Activated CD8-positive, alpha-beta memory T cell treated with anti-CD3 and anti-CD28 coated beads, Interleukin-2, amount 50 U/mL, for 1 hour (primary cell): ENCODE results near the gene AUTS2.

Experiments
- DNase-seq: peaks from one replicate; pipeline ENCODE4 v3.0.0-alpha.2; 2020; ENCODE audit errors: extremely low read depth

The AUTS2 gene

DNA sequence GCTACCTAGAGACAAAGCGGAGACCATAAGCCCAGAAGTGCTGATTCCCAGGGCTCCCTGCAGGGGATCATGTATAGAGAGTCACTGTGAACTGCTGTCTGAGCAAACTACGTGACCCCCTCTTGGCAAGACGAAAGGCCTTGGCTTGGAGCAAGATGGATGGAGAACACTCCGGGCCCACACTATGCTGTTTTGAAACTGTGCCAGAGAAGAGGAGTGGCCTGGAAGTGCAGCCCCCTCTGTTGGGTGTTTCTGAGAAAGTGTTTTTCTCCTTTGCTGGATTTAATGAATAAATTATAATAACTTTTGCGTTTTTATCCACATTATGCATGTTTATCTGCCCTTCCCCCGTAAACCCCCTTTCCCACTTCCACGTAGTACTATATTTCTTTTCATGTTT, 894.4 kb downstream of the AUTS2 start:
- no peak for DNase-seq

DNA sequence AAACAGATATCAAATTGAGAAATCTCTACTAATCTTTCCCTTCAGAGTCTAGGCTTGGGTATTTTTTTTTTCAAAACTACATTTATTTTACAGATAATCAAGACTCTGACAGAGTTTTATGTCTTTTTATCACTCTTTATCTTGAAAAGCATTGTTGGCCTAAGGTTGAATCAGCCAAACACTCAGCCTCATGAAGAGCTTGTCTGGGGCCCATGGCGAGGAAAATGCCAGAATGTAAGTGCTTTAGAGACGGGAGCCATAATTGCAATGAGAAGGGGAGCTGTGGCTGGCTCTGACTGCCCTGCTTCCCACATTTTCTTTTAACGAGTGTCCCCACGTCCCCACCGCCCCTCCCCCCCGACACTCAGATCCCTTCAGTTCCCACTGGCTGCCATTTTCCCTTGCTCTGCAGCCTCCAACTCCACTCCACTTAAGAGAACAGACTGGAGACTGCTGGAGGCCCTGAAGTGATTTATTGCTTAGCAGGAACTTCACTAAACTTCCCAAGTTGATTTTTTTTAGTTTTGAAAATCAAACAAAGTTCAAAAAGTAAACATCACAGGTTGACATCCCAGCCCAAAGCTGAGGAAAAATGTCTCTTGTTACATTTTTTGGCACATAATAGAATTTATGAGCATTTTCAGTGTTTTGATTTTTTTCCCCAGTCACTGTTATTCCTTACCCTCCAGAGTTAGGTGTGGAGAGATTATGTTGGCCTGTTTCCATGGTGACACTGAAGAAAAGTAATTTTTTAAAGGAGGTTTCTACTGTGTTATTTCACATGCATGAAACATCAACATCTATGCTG, 896.2 kb downstream of the AUTS2 start:
- no peak for DNase-seq

DNA sequence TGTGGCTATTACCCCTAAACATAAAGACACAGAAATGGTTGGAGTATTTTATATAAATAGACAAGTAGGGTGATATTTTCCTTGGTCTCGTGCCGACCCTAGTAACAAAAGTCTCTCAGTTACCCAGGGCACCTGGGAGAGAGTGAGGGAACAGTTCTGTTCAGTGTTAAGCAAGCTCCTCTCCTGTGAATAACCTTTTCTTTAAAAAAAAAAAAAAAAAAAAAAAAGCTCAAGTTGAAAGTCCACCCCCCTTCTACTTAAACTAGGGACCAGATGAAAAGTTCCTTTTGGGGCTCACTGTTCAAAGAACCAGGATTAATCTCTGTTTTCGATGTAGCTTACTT, 896.7 kb downstream of the AUTS2 start:
- DNase-seq: no peak

DNA sequence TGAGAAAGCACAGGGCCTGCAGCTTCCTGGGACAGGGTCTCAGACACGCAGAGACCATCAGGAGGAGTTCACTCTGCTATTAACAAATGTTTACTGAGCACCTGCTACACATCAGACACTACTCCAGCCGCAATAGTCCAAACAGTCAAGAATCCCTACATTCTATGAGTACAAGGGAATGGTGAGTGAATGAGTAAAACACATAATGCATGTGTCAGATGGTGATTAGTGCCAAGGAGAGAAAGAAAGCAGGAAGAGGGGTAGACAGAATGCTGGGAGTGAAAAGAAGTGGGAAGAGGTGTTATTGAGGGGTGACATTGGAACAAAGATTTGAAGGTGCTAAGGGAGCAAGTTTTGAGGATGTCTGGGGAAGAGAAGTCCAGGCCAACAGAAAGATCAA, 899.5 kb downstream of the AUTS2 start:
- DNase-seq: no peak

DNA sequence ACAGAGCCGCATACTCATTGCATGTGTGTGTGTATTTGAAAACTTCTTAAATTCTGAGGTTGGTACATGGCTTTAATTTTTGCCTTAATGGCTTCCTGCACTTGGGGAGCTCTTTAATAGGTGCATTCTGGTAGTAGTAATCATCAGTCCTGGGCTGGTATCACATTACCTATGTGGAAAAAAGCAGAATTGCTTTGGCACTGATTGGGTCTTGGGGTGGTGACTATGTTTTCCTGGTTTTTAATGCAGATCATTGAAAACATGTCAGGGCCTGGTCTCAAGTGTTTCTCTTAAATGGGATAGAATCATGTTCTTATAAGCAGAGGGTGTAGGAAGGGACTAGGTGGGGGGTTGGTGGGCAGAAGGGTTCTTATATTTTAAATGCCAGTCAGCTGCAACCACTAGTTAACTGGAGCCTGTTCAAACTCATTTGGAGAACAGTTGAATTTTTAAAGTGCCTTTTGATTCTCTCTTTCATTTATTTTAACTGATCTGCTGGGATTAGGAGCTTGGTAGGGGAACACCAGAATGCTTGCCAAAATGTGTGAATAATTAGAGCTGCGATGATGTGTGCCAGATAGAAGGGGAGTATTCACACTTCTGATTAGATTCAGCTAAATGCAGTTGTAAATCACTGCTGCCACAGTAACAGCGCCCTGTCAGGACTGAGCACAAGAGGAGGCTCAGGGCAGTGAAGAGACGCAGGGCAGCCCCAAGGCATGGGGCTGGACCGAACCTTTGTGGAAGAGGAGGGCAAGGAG, 900.1 kb downstream of the AUTS2 start:
- no peak for DNase-seq

DNA sequence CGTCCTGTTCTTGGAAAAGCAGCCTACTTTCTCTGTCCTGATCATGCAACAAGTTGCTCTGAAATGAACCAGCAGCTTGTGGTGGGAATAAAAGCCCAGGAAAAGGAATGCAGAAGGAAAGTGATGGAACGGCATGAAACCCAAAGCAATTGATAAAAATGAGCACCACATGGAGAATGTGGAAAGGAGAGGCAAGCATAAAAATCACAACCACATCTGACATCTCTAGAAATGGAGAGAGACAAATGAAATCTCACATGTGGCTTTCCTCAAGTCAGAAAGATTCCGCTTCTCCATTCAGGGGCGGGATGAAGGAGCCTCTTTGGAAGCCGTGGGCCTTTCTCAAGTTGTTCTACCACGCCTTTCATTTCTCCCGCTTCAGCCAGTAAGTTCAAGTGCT, 902.0 kb downstream of the AUTS2 start:
- DNase-seq: no peak

DNA sequence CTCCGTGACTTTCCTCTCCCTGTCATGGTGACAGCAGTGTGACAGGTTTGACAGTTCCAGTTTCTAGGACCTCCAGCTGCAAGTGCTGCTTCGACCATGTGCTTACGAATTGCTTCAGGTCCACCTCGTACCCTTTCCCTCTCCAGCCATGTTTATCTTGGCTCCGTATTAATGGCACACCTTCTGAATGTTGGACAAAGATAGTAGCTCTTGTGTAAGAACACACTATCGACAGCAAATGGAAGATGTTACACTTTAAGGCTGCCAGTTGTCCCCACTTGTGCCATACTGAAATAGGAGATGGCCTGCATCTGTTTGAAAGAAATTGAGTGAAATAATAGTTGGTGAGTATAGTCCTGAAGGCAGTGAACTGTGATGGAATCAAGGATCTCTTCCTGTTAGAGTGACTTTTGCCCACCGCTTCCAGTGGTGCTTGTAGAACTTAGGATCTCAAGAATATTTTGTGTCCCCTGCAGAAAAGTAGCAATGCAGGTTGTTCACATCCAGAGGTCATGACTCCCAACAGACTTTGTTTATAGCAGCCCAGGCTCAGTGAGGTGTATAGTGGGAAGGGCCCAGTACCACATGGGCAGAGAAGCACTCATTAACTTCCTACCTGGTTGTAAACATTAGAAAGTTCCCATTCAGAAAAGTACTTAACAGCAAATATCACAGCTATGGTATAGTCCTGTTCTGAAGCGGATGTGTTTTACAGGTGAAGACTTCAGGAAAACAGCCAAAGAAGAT, 904.0 kb downstream of the AUTS2 start:
- DNase-seq: no peak

DNA sequence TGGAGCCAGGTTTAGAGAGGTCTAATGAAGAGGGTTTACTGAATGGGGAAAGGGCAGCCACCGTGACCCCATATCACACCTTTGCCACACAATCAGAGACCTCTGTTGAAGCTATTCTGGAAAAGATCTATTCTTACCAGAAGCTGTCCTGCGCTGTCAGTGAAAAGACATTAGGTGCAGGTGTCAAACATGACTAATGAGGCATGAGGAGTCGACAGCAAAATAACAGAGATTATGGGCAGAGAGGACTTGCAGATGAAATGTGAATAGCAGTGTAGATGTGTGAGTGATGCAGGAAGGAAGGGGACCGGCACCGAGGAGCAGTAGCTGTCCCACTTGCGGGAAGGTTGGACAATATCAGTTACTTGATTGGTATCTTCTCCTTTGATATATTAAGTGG, 906.0 kb downstream of the AUTS2 start:
- no peak for DNase-seq

DNA sequence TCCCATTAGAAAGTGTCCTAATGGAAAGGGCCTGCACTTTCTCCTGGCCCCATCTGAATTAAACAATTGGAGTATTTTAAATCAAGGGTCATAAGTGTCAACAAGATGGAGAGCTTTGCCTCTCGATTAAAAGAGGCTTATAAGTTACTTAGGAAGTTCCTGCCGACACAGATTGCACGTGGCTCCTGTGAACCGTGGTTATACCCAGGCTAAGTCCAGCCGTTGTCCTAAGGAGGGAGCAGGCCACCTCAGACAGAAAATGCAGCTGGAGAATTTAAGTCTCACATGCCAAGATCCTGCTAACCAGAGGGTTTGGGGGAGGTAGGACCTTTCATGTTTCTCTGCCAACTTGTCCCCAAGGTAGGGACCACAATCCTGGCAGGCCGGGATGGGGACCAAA, 907.2 kb downstream of the AUTS2 start:
- no peak for DNase-seq

DNA sequence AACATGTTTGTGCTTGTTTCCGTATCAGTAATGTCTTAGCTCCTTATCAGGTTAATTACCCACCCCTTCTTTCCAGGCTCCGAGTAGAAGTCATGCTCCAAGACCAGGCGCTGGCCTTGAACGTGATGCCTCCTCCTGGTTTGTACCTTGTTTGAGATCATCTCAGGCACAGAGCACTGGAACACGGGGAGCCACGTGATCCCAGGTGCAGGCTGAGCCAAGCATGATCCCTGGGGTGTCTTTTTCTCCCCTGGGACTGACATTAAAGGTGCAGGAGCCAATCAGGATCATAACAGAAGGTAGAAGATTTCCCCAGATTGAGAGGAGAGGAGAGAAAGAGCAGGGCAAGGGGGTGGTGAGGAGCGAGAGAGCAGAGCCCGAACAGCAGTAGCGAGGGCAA, 907.6 kb downstream of the AUTS2 start:
- no peak for DNase-seq

DNA sequence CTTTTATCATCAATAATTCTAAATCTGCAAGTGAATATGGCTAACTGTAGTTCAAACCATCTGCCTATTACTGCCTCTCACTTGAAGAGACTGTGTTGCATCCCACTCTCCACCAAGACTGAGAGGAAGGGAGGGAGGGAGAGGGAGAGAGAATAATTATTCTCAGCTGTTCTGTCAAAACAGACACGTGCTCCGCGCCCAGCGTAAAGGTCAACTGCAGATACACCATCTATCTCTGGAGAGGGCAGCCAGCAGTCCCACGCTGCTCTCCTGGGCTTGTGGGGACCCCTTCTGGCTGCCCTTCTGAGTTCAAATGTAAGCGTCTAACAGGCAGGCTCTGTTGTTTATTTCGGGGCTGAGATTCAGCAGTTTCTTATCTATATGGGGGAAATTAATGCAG, 908.2 kb downstream of the AUTS2 start:
- DNase-seq: no peak

DNA sequence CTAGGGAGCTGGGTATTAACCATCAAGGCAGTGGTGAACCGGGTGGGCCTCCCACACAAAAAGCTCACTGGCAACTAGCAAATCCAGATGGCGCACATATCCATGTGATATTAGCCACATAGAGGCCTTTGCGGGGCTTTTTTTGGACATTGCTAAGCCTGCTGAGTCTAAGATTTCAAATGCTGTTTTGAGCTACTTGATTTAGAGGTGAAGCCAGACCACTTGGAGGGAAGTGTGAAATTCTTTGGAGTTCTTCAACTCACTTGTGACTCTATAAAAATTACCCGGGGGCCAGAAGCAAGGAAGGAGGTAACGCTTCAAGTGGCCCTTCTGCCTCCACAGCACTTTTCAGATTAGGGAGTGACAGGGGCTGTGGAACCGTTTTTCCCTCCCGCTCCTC, 913.9 kb downstream of the AUTS2 start:
- no peak for DNase-seq

DNA sequence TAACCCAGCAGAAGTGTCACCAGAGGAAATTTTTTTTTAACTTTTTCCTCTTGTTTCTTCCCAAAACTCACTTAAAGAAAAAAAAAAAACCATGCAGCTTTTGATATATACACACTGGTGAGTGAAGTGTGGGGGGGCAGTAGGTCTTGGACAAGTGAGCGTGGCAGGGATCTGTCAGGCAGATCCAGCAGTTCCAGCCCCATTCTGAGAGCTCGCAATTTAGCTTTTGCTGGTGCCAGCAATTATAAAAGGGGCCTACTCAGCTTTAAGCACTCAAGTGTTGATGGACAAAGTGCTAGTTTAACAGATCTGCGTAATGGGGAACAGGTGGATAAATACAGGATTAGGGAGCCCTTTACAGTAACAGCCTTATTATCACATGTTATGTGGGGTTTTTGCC, 914.5 kb downstream of the AUTS2 start:
- DNase-seq: no peak

DNA sequence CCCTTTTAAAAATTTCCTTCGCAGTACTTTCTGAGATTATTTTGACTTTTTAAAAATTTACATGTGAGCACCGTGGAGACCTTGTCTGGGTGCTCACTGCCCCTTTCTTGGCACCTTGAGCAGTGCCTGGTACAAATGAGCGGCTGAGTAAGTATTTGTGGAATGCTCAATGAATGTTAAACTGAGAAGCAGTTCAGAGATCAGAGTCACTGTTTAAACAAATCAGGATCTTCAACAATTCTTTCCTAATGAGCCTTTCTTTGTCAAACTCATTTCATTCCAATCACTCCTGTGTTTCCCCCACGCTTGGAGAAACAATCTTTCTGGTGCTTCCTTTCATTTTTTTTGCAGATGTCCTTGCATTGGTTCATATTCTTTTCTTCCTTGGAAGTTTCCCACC, 922.3 kb downstream of the AUTS2 start:
- DNase-seq: no peak

DNA sequence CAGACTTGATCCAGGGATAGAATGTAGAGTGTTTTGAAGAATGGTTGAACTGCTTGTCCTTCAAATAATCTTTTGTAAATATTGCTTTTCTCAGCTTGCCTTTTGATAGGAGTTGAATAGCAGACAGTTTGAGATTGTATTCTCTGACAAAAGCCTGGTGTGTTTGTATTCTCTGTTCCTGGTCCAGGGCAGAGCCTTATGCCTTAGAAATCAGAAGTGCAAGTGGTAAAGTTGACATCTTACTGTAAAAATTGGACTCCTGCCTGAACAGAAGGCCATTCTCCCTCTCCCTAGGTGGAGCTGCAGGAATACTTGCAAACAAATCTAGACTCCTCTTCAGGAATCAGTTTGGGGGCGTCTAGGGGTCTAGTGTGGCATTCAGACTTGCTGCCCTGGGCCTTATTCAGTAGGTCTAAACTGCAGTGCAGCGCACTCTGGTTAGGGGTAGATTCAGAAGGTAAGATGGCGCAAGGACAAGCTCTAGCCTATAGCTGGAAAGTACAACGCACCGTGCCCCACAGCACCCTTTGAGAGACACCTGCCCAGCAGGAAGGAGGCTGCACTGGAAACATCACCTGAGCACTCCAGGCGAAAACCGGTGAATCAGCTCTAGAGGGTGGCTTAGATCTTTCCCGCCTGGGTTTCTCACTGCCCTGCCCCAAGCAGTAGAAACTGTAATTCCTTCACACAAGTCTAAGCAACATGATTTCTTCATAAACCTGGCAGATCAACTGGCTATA, 925.1 kb downstream of the AUTS2 start:
- DNase-seq: no peak

DNA sequence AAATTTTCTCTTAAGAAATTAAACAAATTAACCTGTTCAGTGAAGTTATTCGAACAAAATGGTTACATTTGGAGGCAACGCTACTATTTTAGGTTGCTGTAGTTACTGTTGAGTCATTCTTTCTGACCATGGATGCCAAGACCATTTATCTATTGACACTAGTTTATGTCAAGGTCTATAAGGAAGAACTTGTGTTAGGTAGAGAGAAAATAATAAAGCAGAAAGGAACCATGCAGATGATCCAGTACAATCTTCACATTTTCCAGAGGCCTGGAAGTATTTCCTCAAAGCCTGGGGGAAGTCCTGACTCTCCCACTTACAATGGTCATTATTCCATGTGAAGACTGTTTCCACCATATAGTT, 925.7 kb downstream of the AUTS2 start:
- DNase-seq: no peak

DNA sequence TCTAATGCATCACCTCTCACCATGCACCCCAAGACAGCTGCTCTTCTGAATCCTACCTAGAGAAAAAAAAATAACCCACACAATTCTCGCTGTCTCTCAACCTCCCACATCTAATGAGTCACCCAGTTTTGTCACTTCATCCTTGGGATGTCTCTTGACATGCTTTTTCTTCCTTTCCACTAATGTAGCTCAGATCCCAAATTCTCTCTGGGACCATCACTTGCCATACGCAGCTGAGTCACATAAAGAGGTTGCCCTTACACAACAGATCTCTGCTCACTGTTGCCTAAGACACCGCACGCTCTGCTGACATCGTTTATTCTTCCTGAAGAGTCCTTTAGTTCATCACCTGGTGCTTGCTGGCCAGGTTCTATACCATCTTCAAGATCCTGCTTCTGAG, 927.7 kb downstream of the AUTS2 start:
- DNase-seq: no peak

DNA sequence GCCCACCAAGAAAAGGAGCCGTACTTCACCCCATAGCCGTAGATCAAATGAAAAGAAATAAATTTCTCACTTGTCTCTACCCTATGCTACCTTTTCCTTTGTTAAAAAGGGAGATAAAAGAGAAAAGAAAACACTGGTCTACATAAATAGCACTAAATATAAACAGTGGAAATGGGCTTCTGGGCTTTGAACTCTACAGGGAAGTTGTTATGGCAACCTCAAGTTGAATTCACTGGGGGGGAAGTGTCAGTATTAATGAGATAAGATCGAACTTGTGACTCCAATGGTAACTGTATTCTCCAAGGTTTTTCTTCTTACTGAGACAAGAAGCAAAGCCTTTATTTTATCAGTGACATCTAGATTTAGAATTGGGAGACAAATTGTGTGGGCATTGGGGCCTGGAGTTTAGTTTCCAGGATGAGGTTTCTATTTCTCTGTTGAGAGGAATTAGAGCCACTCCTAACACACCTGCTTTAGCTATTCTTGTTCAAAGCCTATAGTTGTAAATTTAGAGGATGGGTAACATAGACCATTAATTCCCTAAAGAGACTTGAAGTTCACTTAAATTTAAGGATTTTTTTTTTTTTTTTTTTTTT, 929.3 kb downstream of the AUTS2 start:
- no peak for DNase-seq

DNA sequence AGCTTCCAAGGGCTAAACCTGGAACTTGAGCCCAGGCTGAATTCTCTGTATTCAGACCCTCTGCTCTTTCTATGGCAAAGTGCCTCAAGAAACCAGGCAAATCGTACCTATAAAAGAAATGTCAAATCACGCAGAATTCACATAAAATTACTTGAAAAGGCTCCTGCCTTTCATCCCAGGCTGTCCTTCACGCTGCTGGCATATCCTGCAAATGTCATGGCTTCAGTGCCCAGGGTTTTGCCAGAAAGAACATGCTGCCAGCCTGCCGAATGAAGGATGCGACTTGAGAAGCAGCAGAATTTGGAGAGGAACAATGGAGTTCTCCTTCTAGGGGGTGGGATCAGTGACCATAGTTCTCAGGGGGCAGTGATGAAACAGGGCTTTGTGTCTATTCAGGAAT, 931.2 kb downstream of the AUTS2 start:
- DNase-seq: no peak

DNA sequence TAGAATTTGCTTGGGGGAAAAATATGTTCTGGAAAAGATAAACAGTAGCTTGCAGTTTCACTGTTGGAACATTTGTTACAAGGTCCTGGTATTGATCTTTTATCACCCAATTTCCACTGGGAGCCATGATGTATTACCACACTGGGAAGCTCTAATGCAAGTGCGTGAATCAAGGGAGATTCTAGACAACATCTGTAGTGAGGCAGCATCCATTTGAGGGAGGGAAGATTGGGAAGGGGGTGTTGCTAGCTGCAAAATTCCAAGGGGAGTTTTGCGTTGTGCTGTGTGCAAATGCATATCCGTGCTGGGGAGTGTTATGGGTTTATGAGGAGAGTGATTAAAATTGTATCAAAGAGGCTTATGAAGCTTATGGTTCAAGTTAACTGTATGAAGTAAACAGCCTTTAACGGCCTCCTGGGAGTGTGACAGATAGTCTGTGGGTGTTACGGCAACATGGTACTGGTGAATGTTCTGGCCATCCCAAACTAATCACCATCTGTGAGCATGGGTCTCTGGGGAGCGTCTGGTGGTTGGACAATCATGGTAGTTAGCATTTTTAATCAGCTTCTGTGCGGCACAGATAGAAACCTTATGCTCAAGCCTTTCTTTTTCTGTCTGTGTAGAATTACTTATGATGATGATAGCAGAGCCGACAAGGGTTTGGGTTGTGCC, 931.8 kb downstream of the AUTS2 start:
- DNase-seq: no peak

DNA sequence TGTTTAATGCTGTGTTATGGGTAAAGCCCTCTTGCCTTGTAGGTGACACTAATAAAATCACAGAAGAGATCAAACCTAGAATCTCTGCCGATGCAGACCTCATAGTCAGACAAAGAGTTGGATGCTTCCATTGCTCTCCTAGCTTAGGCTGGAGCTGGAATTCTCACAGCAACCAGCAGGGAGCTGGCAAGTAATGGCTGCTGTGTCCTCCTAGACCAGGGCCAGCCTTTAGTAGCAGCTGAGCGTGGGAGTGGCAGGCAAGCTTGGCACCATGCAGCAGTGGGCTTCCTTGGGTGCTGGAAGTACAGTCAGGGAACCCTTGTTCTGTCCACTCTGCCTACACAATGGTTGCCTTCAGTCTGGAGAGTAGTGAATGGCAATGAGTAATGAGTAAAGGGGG, 935.3 kb downstream of the AUTS2 start:
- no peak for DNase-seq
